HG03354 (cell line): ENCODE data around the gene PSMG3.
"Not testable (repeated sequence)": the region's sequence is repeated elsewhere in the genome, so short reads cannot be mapped to it uniquely, and the experiment has no call there.

Source experiments
- ATAC-seq: cut with Tn5 transposase; IDR thresholded peaks from one replicate; pipeline ENCODE4 v1.9.1; 2021; ENCODE audit warnings: mild to moderate bottlenecking; ENCODE audit not compliant: unreplicated experiment, poor library complexity, severe bottlenecking

PSMG3 gene

DNA sequence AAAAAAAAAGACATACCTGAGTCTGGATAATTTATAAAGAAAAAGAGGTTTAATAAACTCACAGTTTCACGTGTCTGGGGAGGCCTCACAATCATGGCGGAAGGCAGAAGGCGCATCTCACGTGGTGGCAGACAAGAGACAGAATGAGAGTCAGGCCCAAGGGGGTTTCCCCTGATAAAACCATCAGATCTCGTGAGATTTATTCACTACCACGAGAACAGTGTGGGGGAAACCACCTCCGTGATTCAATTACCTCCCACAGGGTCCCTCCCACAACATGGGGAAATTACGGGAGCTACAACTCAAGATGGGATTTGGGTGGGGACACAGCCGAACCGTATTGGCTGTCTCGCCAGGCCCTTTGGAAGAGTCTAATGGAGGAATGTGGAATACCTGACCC is 48.4 kb downstream of the PSMG3 start:
- no peak for ATAC-seq

DNA sequence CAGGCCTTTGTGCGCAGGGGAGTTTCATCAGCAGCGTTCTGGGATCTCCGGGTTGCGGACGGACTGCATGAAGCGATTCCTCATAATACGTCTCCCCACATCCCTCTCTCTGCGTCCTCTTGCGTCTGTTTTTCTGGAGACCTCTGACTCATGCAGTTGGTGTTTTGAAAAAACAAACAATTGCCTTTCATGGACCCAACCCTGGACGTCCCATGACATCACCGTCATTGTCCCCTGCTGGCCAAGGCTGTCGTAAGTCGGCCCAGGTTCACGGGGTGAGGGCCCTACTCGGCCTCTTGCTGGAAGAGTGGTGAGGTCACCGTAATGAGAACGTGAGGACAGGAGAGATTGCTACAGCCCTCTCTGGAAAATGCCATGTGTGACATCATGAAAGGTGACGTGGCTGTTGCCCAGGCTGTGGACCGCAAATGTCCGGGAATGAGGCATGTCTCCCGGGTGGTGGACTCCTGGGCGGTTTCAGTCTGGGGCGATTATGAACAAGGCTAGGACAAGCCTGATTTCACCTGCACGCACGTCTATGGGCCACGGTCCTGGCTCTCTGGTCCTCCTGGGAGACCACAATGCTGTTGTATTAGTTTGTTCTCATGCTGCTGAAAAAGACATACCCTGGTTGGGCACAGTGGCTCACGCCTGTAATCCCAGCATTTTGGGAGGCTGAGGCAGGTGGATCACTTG is 49.1 kb downstream of the PSMG3 start:
- no peak for ATAC-seq

GRCh38 chr7:1519322-1519922 is 50.4 kb downstream of the PSMG3 start:
- not testable (repeated sequence) for ATAC-seq
